Stimulated activated CD4-positive, alpha-beta T cell treated with anti-CD3 and anti-CD28 coated beads, TNF-alpha, amount 100 ng/mL, for 48 hours (primary cell): ENCODE measurements around the gene TPSB2.
A peak's percentile ranks its signal among the peaks of the same experiment; 100 is the strongest.
"Not testable (repeated sequence)": the region's sequence is repeated elsewhere in the genome, so short reads cannot be mapped to it uniquely, and the experiment has no call there.

Experiments
- DNase-seq, 3 donors: peaks; one replicate each; pipeline ENCODE4 v3.0.0-alpha.2; 2020; ENCODE audit warnings: low read depth in 3 of 3

The TPSB2 gene

GRCh38 chr16:1200014-1200627 is 29.9 kb downstream of the TPSB2 start:
- no peak for DNase-seq

- no peak for DNase-seq
Observed at GRCh38 chr16:1199347-1200013, 30.5 kb downstream of the TPSB2 start.

GRCh38 chr16:1198671-1199346 is 31.2 kb downstream of the TPSB2 start:
- DNase-seq, result not testable (repeated sequence)

- DNase-seq, result no peak
Observed at GRCh38 chr16:1198194-1198593, 31.8 kb downstream of the TPSB2 start.

- no peak for DNase-seq
Observed at GRCh38 chr16:1197237-1197866, 32.6 kb downstream of the TPSB2 start.

- DNase-seq, result no peak
Observed at GRCh38 chr16:1196494-1196893, 33.5 kb downstream of the TPSB2 start.

- DNase-seq, result no peak
Observed at GRCh38 chr16:1195393-1195666, 34.7 kb downstream of the TPSB2 start.

GRCh38 chr16:1194665-1195392 is 35.2 kb downstream of the TPSB2 start:
- no peak for DNase-seq

GRCh38 chr16:1193825-1194581 is 36.0 kb downstream of the TPSB2 start:
- DNase-seq, result no peak

GRCh38 chr16:1193143-1193824 is 36.7 kb downstream of the TPSB2 start:
- DNase-seq, result no peak

- DNase-seq, result no peak
Observed at GRCh38 chr16:1192384-1193073, 37.5 kb downstream of the TPSB2 start.

GRCh38 chr16:1190789-1191188 is 39.2 kb downstream of the TPSB2 start:
- DNase-seq, result not testable (repeated sequence)

GRCh38 chr16:1189455-1189854 is 40.5 kb downstream of the TPSB2 start:
- DNase-seq, result no peak

- peak in 1 of 3 donors; percentile 32 for DNase-seq
Observed at GRCh38 chr16:1188432-1189189, 41.4 kb downstream of the TPSB2 start.

- DNase-seq, result not testable (repeated sequence)
Observed at GRCh38 chr16:1185460-1186207, 44.4 kb downstream of the TPSB2 start.

- DNase-seq, result no peak
Observed at GRCh38 chr16:1184980-1185379, 45.0 kb downstream of the TPSB2 start.

GRCh38 chr16:1184156-1184868 is 45.7 kb downstream of the TPSB2 start:
- DNase-seq, result no peak
